ENCODE data around the gene F11. TPM values are rescaled to one million over a fixed set of nuclear protein-coding genes. Genes with fewer than 3 reads are reported as not detected.

F11 gene
- total RNA-seq, 1 donor from 2014 or later: 0.30 TPM

DNA sequence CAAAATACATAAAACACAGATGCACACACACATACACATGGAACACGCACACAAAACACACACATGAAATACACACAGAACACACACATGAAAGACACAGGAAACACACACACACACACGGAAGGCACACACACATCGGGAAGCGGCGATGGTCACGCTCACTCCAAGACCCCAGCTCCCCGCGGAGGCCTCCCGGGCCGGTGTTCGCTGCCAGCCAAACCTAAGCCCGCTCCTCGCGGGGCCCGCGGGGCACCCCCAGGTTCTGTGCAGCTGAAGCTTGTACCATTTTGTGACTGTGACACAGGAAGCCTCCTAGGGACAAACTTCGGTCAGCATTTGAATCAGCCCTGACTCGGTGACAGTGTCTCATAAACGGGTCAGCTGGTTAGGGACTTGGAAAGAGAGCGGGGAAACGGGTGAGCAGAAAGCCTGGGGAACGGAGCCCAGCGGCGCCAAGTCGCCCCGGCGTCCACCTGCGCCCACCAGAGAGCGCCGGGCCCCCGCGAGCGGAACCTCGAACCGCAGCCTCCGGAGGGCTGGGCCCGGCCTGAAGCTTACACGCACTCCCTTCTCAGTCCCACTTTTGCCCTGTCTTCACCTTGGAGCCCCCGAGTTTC lies 32.1 kb downstream of the F11 start:
- peaks cover 86% of the 10 kb centered on the region for H3K27me3 ChIP-seq (ENCODE audit: low read depth)
- intact Hi-C loops (cut with micrococcal nuclease): no loop called here

GRCh38 chr4:186299291-186299690 lies 33.3 kb downstream of the F11 start:
- Histone ChIP-seq H3K4me3 (no peak overlapping the region), H3K27ac (replicated peaks) (no peak overlapping the region), H3K36me3 (no peaks in the 10 kb centered on the region), H3K4me1 (no peaks in the 10 kb centered on the region), H3K27me3 (ENCODE audit: low read depth) (peaks cover 88% of the 10 kb centered on the region), H3K9me3 (replicated peaks) (no peaks in the 10 kb centered on the region)
- DNase-seq: no peak
- intact Hi-C loops (cut with micrococcal nuclease): no loop called here
- TF ChIP-seq, protein P1, sequence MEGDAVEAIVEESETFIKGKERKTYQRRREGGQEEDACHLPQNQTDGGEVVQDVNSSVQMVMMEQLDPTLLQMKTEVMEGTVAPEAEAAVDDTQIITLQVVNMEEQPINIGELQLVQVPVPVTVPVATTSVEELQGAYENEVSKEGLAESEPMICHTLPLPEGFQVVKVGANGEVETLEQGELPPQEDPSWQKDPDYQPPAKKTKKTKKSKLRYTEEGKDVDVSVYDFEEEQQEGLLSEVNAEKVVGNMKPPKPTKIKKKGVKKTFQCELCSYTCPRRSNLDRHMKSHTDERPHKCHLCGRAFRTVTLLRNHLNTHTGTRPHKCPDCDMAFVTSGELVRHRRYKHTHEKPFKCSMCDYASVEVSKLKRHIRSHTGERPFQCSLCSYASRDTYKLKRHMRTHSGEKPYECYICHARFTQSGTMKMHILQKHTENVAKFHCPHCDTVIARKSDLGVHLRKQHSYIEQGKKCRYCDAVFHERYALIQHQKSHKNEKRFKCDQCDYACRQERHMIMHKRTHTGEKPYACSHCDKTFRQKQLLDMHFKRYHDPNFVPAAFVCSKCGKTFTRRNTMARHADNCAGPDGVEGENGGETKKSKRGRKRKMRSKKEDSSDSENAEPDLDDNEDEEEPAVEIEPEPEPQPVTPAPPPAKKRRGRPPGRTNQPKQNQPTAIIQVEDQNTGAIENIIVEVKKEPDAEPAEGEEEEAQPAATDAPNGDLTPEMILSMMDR (IDR thresholded peaks at IDR 0.05; ENCODE audit: borderline replicate concordance): no peak

More for the DNA sequence above, 32.1 kb downstream of the F11 start:
- Histone ChIP-seq H3K4me3 (no peak overlapping the region), H3K9me3 (replicated peaks) (no peaks in the 10 kb centered on the region), H3K27ac (replicated peaks) (no peak overlapping the region), H3K36me3 (no peaks in the 10 kb centered on the region), H3K4me1 (no peaks in the 10 kb centered on the region)
- TF ChIP-seq, protein P1 (IDR thresholded peaks at IDR 0.05; ENCODE audit: borderline replicate concordance): no peak
- no peak for DNase-seq

DNA sequence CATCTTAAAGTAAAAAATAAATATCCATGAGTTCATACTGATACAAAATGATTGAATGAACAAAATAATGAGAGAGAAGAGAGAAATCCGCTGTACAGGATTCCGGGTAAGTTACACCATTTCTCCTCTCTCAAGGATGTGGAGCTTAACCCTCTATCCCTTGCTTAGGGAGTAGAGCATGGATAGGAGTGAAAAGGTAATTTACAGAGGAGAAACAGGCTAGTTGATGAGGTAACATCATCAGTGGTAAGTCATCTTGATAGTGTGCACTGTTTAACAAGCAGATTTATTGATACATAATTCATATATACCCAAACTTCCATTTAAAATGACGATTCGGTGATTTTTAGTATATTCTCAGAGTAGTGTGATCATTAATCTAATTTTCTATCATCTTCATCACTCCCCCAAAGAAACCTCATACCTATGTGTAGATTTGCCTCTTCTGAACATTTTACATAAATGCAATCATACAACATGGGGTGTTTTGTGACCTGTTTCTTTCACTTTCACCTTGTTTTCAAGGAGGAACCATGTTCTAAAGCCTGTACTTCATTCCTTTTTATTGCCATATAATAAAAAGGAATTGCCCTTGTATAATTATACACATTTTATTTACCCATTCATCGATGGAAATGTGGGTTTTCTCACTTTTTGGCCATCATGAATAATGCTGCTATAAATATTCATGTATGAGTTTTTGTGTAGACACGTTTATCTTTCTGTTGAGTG lies 34.8 kb downstream of the F11 start:
- Histone ChIP-seq H3K36me3 (no peaks in the 10 kb centered on the region), H3K27me3 (ENCODE audit: low read depth) (peaks cover 89% of the 10 kb centered on the region), H3K4me1 (no peaks in the 10 kb centered on the region), H3K27ac (replicated peaks) (no peak overlapping the region), H3K4me3 (no peak overlapping the region), H3K9me3 (replicated peaks) (no peaks in the 10 kb centered on the region)
- no peak for DNase-seq
- TF ChIP-seq, protein P1 (IDR thresholded peaks at IDR 0.05; ENCODE audit: borderline replicate concordance): no peak
- intact Hi-C loops (cut with micrococcal nuclease): no loop called here

DNA sequence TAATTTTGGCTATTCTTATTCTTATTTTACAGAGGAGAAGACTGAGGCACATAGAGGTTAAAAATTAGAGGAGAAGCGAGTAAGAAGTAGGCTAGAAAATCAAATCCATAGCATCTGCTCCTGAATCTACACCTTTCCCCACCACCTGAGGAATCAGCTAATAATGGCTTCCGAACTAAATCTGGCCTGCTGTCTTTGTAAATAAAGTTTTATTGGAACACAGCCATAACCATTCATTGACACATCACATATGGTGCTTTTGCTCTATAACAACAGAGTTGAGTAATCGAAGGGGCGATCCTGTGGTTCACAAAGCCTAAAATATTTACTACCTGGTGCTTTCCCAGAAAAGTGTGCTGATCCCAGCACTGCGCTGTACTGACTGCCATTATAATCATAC lies 38.2 kb downstream of the F11 start:
- Histone ChIP-seq H3K9me3 (replicated peaks) (no peaks in the 10 kb centered on the region), H3K36me3 (no peaks in the 10 kb centered on the region), H3K27me3 (ENCODE audit: low read depth) (peaks cover 72% of the 10 kb centered on the region), H3K4me1 (peaks cover 11% of the 10 kb centered on the region), H3K27ac (replicated peaks) (no peak overlapping the region), H3K4me3 (no peak overlapping the region)
- DNase-seq: no peak
- intact Hi-C loops (cut with micrococcal nuclease): no loop called here
- TF ChIP-seq, protein P1 (IDR thresholded peaks at IDR 0.05; ENCODE audit: borderline replicate concordance): no peak

- intact Hi-C loops (cut with micrococcal nuclease): no loop called here
- TF ChIP-seq, protein P1 (IDR thresholded peaks at IDR 0.05; ENCODE audit: borderline replicate concordance): no peak
Measured at GRCh38 chr4:186304866-186305505, 39.0 kb downstream of the F11 start.

More at GRCh38 chr4:186304866-186305505, 39.0 kb downstream of the F11 start:
- peaks cover 70% of the 10 kb centered on the region for H3K27me3 ChIP-seq (ENCODE audit: low read depth)
- no peak overlapping the region for H3K4me3 ChIP-seq
- no peak overlapping the region for H3K27ac ChIP-seq (replicated peaks)
- no peaks in the 10 kb centered on the region for H3K9me3 ChIP-seq (replicated peaks)
- no peaks in the 10 kb centered on the region for H3K36me3 ChIP-seq
- no peak for DNase-seq
- peaks cover 11% of the 10 kb centered on the region for H3K4me1 ChIP-seq

Data from left ventricle myocardium inferior (tissue), 1 donor.